OCI-LY3 (cell line): ENCODE measurements around the gene SLC26A1.
A peak's percentile ranks its signal among the peaks of the same experiment; 100 is the strongest.

Experiments
- H2AFZ ChIP-seq: fragments of 200-600, 300-600 bp; shearing (Covaris generic); 2 replicates; pipeline ENCODE4 v1.6.0; 2014; ENCODE audit warnings: antibody characterized with exemption, low read depth, low read length
- H3K27ac ChIP-seq: fragments of 200-600, 300-600 bp; sonication (generic); 2 replicates; pipeline ENCODE4 v1.5.1; 2014; ENCODE audit warnings: mild to moderate bottlenecking, low read length, moderate library complexity, mixed read lengths
- H3K27me3 ChIP-seq: fragments of 200-600, 300-600 bp; sonication (generic); 2 replicates; pipeline ENCODE4 v1.6.1; 2014; ENCODE audit warnings: low read depth, low read length, mixed read lengths
- H3K36me3 ChIP-seq: fragments of 200-600, 300-600 bp; sonication (generic); replicated peaks from 2 replicates; pipeline ENCODE3; 2014; ENCODE audit warnings: low read depth, low read length, mixed read lengths
- H3K4me1 ChIP-seq: fragments of 300-600, 200-600 bp; sonication (generic); 2 replicates; pipeline ENCODE4 v1.6.1; 2014; ENCODE audit warnings: low read length, mixed read lengths
- H3K4me2 ChIP-seq: fragments of 200-600, 300-600 bp; sonication (generic); 2 replicates; pipeline ENCODE4 v1.6.1; 2014; ENCODE audit warnings: low read length, mixed read lengths
- H3K4me3 ChIP-seq: fragments of 300-600, 200-600 bp; sonication (generic); 2 replicates; pipeline ENCODE4 v1.5.1; 2014; ENCODE audit warnings: antibody characterized with exemption, mild to moderate bottlenecking, low read length, moderate library complexity
- H3K79me2 ChIP-seq: fragments of 300-600, 200-600 bp; shearing (Covaris generic); 2 replicates; pipeline ENCODE4 v1.6.1; 2014; ENCODE audit warnings: mild to moderate bottlenecking, low read length, mixed read lengths
- H3K9ac ChIP-seq: fragments of 300-600, 200-600 bp; shearing (Covaris generic); 2 replicates; pipeline ENCODE4 v1.6.0; 2014; ENCODE audit warnings: mild to moderate bottlenecking, low read length, moderate library complexity
- H3K9me3 ChIP-seq: fragments of 200-600, 300-600 bp; shearing (Covaris generic); 2 replicates; pipeline ENCODE4 v1.6.1; 2014; ENCODE audit warnings: low read length, mixed read lengths; ENCODE audit not compliant: insufficient read depth
- H4K20me1 ChIP-seq: fragments of 200-600, 300-600 bp; sonication (generic); 2 replicates; pipeline ENCODE4 v1.6.1; 2016; ENCODE audit warnings: low read length, mixed read lengths; ENCODE audit not compliant: insufficient read depth
- CTCF ChIP-seq: fragments of 200-600, 300-600 bp; sonication (generic); IDR thresholded peaks from 2 replicates; pipeline ENCODE4 v1.5.1; 2014; ENCODE audit warnings: antibody characterized with exemption, low read length, low read depth
- EZH2phosphoT487 ChIP-seq: fragments of 200-600 bp; shearing (Covaris generic); IDR thresholded peaks from 2 replicates; pipeline ENCODE4 v1.6.1; 2018; ENCODE audit warnings: antibody characterized with exemption, mixed run types, low read depth

Gene SLC26A1

GRCh38 chr4:991451-992296 lies 1.5 kb downstream of the SLC26A1 start:
- peak overlapping the region; percentile 98 for H3K4me2 ChIP-seq
- H3K36me3 ChIP-seq: no peaks in the 10 kb centered on the region
- TF ChIP-seq EZH2phosphoT487 (no peak), CTCF (no peak)
- H3K4me1 ChIP-seq: peaks cover 18% of the 10 kb centered on the region
- H2AFZ ChIP-seq: no peak overlapping the region
- H3K4me3 ChIP-seq: peak overlapping the region; percentile 73
- no peaks in the 10 kb centered on the region for H4K20me1 ChIP-seq
- 0 out of 2 replicates have a peak overlapping the region, but pooled peaks have one; percentile 35 for H3K27ac ChIP-seq
- H3K9me3 ChIP-seq: no peaks in the 10 kb centered on the region
- H3K27me3 ChIP-seq: peaks cover 2% of the 10 kb centered on the region; the same call in 1 of the 2 replicates
- H3K9ac ChIP-seq: peak overlapping the region; percentile 72
- no peaks in the 10 kb centered on the region for H3K79me2 ChIP-seq

GRCh38 chr4:990746-991367 lies 2.3 kb downstream of the SLC26A1 start:
- Histone ChIP-seq H4K20me1 (no peaks in the 10 kb centered on the region), H3K27me3 (no peaks in the 10 kb centered on the region), H3K4me1 (peaks cover 23% of the 10 kb centered on the region), H3K27ac (no peak overlapping the region), H2AFZ (no peak overlapping the region), H3K4me2 (no peak overlapping the region), H3K79me2 (no peaks in the 10 kb centered on the region), H3K36me3 (no peaks in the 10 kb centered on the region), H3K4me3 (no peak overlapping the region), H3K9me3 (no peaks in the 10 kb centered on the region), H3K9ac (no peak overlapping the region)
- TF ChIP-seq EZH2phosphoT487 (no peak), CTCF (no peak)

GRCh38 chr4:989722-990471 lies 3.3 kb downstream of the SLC26A1 start:
- H3K9ac ChIP-seq: no peak overlapping the region
- no peak overlapping the region for H3K4me2 ChIP-seq
- H3K27me3 ChIP-seq: no peaks in the 10 kb centered on the region
- no peak for TF ChIP-seq EZH2phosphoT487
- TF ChIP-seq CTCF: no peak
- no peak overlapping the region for H2AFZ ChIP-seq
- H3K9me3 ChIP-seq: no peaks in the 10 kb centered on the region
- H3K4me3 ChIP-seq: no peak overlapping the region
- no peak overlapping the region for H3K27ac ChIP-seq
- no peaks in the 10 kb centered on the region for H3K36me3 ChIP-seq
- no peaks in the 10 kb centered on the region for H4K20me1 ChIP-seq
- H3K4me1 ChIP-seq: peaks cover 33% of the 10 kb centered on the region
- H3K79me2 ChIP-seq: no peaks in the 10 kb centered on the region
